NCI-H345 treated with DMSO at 0.1 percent for 48 hours (cell line): ENCODE results near the gene RTF1.

Experiments
- DNase-seq: peaks from one replicate; lab custom pipeline; 2025; ENCODE audit not compliant: unreplicated experiment; lab: John Stamatoyannopoulos, UW

Gene RTF1

GRCh38 chr15:41502795-41503668 is 86.1 kb downstream of the RTF1 start:
- DNase-seq: no peak

- no peak for DNase-seq
Observed at GRCh38 chr15:41503669-41504010, 86.7 kb downstream of the RTF1 start.

DNA sequence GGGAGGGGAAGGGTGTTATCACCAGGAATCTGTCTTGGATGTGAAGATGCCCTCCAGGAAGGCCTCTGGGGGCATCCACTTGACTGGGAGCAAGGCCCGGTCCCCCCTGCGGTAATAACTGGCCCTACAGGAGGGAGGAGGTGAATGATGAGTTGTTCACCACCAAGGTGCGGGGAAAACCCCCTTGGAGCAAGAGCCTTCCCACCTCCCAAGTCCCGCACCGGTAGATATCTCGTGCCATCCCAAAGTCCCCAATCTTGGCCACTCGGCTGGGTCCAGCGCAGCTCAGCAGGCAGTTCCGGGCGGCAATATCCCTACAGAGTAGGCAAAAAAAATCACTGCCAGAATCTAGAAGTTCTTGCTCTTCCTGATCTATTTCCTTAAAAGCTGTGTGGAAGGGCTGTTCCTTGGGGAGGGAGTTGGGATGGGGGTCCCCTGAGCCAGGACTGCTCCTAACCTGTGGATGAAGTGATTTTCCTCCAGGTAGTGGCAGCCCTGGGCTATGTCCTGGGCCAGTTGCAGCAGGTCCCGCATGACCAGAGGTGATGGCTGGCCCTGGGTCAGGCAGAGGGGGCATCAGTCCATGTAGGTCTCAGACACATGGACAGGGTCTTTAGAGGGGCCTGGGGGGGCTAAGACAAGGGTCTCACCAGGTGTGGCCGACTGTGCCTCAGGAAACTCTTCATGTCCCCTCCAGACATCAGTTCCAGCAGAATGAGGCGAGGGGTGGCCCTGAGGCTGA is 88.0 kb downstream of the RTF1 start:
- no peak for DNase-seq

DNA sequence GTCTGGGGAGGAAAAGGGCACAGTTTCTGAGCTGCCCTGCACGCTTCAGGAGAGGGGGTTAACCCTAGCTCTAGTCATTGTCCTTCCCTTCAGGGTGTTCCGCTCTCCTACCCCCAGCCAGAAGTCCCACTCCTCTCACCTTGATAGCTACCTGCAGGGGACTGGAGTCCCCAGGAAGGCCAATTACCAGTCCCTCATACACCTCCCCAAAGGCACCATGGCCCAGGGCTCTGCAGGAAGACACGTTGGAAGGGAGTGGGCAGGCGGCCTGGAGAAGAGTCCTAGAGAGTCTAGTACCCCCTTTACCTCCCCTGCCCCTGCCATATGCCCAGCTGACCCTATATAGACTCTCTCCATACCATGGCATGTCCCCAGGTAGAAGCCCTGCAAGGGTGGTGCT is 88.9 kb downstream of the RTF1 start:
- DNase-seq: no peak

DNA sequence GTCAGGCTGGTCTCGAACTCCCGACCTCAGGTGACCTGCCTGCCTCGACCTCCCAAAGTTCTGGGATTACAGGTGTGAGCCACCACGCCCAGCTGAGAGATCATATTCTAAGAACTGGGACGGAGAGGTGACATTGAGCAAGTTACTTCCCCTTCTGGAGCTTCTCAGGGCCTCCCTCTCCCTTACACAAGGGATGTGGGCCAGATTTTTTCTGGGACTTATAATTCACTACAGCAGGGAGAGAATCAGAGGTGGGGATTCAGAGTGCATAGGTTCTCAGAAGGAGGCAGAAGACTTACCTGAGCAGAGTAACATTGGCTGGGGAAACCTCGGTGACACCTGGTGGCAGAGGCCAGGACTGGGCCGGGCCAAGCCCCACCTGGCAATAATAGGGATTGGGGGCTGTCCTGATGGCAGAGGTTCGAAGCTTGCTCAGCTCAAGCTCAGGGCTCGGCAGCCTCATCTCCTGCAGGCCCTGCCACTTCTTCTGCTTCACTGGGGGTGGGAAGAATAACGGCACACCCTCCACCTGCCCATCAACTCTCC is 90.0 kb downstream of the RTF1 start:
- no peak for DNase-seq

DNA sequence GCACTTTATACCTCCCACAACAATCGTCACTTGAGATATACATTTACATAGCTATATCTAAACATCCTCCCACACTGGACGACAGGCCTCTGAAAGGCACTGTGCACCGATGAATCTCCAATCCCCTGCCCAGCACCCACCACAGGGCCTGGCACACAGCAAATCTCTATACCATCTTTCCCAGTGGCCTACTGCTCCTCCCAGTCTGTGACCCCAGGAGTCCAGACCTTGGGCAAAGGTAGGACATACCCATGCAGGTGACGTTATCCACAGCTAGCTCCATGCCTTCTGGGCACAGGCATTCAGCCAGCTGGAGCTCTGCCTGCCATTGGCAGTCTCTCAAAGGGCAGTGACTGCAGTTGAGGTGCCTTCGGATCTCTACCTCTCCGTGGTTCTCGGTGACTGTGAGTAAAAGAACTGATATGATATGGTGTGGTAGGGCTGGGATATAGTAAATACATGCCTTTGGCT is 91.0 kb downstream of the RTF1 start:
- DNase-seq: no peak

DNA sequence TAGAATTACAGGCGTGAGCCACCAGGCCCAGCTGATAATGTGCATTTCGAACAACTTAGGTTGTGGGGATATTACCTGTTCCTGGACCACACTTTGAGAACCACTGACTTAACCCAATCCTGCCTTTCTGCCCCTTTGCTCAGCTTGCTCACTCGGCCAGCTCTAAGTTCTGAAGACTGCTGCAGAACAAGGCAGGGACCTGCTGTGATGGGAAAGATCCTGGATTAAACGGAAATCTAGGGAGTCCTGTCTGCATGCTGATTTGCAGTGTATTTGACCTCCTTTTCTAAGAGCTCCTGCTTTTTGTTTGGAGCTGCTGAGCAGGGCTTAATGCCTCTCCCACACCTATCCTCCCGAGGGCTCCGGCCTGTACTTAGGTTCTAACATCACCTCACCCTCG is 93.8 kb downstream of the RTF1 start:
- no peak for DNase-seq

GRCh38 chr15:41511331-41511898 is 94.5 kb downstream of the RTF1 start:
- DNase-seq: no peak

DNA sequence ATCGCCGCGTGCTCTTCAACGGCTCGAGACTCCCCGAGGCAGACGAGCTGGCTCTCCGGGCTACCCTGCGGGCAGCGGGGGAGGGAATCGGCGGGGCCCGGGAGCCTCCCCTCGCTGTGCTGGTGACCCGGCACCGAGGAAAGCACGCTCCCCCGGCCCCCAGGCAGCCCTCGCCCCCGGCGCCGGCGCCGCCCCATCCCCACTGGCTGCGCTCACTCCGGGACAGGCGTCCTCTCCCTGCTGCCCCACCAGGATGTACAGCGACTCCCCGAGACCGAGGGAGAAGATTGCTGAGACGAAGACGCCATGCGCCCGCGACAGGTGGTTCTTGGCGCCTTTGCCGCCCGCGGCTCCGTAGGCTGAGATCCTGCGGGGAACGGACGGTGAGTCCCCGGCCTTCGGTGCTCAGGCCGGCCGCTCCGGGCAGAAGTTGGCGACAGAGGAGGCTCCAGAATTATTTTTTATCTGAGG is 95.0 kb downstream of the RTF1 start:
- DNase-seq: no peak

DNA sequence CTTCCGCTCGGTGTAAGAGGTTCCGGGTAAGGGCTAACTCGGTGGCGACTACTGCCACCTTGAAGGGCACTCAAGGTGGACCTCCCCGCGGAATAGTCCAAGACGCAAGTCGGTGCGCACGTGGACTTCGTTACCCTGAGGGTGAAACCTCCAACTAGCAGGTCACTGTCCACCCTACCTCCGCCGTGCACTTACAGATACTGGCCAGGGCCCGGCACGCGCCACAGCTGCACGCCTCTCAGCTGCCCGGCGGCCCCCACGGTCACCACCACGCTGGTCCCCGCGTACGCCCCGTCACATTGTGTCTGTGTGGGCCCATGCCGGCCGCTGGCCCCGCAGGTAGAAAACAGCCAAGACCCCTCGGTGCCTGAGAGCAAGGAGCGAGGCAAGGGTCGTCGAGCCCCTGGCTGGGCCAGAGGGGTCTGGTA is 95.6 kb downstream of the RTF1 start:
- no peak for DNase-seq

DNA sequence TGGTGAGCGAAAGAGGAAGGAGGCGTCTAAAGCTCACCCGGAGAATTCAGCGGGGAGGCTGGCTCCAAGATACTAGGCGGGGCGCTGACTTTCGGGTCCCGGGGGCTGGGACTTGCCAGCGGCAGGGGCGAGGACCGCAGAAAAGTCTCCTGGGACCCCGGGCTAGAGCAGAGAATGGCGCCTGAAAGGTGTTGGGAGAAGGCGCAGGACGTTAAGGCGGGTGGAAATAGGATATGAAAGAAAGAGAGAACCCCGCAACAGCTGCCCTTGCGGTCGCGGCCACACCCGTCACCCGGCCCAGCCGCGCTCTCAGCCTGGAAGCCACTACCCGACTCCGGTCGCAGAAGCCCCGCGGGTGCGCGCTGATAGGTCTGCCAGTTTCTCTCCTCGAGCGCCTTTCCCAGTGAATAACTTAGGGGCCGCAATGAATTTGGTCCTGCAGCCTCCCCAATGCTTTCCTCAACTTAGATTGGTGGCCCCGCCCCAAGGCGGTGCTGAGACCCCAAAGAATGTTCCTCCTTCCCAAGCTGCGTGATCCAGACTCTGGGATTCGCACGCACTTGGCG is 96.1 kb downstream of the RTF1 start:
- no peak for DNase-seq

DNA sequence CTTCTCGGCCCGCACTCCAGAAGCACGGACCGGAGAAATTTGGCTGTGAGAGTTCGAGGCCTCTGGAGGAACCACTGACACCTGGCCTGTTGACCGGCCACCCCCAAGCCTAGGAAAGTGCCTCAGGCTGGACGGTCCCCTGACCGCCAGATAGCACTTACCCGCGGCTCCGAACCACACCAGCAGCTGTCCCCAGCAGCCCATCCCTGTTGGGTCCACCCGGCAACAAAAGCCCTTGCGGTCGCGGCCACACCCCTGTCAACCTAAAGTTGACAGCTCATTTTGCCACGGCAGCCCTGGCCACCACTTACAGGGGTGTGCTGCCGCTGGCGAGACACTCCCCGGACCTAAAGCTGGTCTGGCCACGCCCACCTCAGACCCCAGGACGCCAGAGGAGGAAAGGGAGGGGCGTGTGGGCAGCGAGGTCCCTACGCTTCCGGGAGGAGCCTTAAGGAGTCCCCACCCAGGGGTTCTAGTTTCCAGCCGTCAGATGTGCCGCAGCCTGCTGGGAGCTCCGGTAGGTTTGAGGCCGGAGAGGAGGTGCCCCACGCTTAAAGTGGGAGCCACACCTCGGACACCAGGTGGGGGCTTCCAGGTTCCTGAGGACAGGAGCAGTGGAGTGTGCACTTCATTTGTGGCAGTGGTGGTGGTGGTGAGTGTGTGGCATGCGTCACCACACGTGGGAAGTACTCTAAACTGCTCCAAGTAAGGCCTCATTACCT is 96.8 kb downstream of the RTF1 start, which contains the start of gene LTK:
LTK (minus strand) TSS at position 322 of the 722 bp plus-strand sequence; CDS start at position 204, 118 bp downstream.
- no peak for DNase-seq

DNA sequence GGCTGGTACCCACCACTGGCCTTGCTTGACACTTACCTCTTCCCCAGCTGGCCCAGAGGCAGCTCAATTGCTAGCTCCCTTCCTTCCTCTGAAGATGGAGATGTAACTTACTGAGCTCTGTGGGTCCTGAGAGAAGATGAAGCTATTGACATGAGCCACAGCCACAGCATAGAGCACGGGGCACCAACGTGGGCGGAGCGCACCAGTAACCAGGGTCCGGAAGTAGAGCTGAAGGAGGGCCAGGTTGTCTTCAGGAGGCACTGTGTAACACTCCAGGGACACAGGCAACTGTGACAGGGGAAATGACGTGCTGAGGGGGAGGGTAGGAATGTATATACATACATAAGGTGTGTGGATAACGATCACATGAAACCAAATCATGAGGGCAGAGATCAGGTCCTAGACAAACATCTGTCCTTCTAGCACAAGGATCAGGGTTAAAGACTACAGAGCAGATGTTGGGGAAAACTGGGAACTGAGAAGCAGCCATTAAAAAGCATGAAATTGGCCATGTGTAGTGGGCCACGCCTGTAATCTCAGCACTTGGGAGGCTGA is 101.1 kb downstream of the RTF1 start:
- no peak for DNase-seq

GRCh38 chr15:41520636-41521035 is 103.7 kb downstream of the RTF1 start:
- no peak for DNase-seq

GRCh38 chr15:41521614-41522013 is 104.7 kb downstream of the RTF1 start:
- DNase-seq: no peak

DNA sequence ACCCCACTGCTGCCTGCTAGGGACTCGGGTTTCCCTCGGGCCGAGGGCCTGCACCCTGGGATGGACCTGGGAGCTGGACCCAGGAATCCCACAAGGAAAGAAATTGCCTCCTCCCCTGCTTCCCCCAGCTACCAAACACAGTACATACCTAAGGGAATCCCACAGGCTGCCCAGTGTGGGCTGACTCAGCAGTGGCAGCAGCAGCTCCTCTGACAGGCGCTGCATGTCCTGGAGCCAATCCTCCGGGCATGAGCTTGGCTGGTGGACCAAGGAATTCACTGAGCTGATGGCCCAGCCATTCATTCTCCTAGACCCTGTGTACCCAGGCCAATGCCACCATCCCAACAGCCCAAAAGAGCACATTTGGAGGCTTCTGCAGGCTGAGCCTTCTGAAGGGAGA is 106.2 kb downstream of the RTF1 start:
- no peak for DNase-seq

DNA sequence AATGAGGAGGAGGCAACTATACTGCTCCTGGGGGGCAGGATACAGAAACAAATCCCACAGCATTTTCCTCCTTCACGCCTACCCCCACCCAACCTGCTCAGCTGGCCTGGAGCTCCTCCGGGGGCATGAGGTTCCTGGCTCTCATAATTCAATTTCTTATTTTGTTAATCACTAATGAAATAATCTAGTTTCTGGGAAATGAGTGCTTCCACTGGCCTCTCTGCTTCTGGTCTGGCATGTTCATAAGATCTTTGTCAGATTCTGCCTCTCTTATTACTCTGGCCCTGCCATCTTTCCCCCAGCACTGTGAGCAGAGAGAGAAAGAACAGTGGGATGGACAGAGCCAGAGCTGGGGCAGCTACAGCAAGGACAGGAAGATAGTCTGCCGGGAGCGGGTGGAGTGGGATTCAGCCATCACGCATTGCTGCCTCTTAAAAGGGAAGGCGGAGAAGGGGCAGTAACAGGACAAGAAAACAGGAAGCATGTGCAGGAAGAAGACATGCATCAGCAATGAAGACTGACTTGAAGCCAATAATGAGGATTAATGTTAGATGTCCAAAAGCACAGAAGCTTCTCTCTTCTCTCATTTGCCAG is 113.6 kb downstream of the RTF1 start:
- DNase-seq: no peak
